DND-41 (cell line): ENCODE data around the gene RELN.

Experiments
- EZH2 ChIP-seq: IDR thresholded peaks from 3 replicates; pipeline ENCODE4 v1.6.1; 2012; ENCODE audit warnings: borderline replicate concordance, low read depth, mild to moderate bottlenecking, moderate library complexity, low read length, inconsistent platforms; ENCODE audit not compliant: severe bottlenecking
- TF ChIP-seq, protein P1 (sequence below): IDR thresholded peaks from 2 replicates; pipeline ENCODE4 v1.5.1; 2012; ENCODE audit warnings: borderline replicate concordance, low read length, moderate library complexity, mild to moderate bottlenecking; ENCODE audit not compliant: poor library complexity, severe bottlenecking; ENCODE audit errors: extremely low read depth

DNA sequence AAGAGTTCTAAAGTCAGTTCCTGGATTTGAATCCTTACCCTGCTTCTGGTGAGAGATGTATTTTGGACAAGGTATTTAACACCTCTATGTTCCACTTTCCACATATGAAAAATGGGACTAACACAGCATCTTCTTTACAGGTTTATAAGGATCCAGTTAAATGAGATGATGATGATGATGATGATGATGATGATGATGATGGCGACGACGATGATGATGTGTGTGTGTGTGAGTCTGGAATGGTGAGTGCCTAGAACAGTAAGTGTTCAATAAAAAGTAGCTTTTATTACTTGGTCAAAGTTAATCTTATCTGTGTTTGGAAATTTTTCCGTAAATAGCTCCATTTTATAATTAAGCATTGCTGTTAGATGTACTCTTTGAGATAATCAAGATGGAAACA lies 295.2 kb downstream of the RELN start:
- TF ChIP-seq, protein P1, sequence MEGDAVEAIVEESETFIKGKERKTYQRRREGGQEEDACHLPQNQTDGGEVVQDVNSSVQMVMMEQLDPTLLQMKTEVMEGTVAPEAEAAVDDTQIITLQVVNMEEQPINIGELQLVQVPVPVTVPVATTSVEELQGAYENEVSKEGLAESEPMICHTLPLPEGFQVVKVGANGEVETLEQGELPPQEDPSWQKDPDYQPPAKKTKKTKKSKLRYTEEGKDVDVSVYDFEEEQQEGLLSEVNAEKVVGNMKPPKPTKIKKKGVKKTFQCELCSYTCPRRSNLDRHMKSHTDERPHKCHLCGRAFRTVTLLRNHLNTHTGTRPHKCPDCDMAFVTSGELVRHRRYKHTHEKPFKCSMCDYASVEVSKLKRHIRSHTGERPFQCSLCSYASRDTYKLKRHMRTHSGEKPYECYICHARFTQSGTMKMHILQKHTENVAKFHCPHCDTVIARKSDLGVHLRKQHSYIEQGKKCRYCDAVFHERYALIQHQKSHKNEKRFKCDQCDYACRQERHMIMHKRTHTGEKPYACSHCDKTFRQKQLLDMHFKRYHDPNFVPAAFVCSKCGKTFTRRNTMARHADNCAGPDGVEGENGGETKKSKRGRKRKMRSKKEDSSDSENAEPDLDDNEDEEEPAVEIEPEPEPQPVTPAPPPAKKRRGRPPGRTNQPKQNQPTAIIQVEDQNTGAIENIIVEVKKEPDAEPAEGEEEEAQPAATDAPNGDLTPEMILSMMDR = no peak
- TF ChIP-seq EZH2 = no peak
